Measurements from ENCODE around the gene TOGARAM1.

- TF ChIP-seq CTCF (IDR thresholded peaks at IDR 0.05) (no peak), POLR2A (IDR thresholded peaks at IDR 0.05) (no peak), POLR2AphosphoS5 (IDR thresholded peaks at IDR 0.05) (no peak)
These were observed 33.2 kb downstream of the TOGARAM1 start for GRCh38 chr14:44995196-44995595.
